Stimulated activated CD4-positive, alpha-beta T cell treated with anti-CD3 and anti-CD28 coated beads, Interleukin-15, amount 100 ng/mL, for 48 hours (primary cell): ENCODE measurements around the gene ITGAX.
A peak's percentile ranks its signal among the peaks of the same experiment; 100 is the strongest.

Experiments used
- DNase-seq, 2 donors: peaks; one replicate each; pipeline ENCODE4 v3.0.0-alpha.2; 2020; ENCODE audit warnings: low read depth in 2 of 2

Gene ITGAX

DNA sequence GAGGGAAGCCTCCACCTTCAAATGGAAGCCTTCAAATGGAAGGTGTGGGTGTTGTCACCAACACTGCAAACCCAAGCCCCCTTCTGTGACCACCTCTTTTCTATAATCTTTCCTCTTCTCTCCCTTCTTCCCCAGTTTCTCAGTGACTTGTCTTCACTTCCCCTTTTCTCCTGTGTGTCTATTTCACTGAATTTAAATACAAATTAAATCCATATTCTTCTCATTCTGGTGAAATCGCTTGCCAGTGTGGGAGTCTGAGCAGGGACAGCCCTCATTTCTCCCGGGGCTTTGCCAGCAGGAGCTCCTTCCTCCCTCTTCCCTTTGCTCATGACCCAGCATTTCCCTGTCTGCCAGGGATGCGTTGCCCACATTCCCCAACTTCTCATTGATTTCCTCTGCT, 6.4 kb upstream of the ITGAX start:
- no peak for DNase-seq

- no peak for DNase-seq
Measured at GRCh38 chr16:31350275-31351005, 4.5 kb upstream of the ITGAX start.

DNA sequence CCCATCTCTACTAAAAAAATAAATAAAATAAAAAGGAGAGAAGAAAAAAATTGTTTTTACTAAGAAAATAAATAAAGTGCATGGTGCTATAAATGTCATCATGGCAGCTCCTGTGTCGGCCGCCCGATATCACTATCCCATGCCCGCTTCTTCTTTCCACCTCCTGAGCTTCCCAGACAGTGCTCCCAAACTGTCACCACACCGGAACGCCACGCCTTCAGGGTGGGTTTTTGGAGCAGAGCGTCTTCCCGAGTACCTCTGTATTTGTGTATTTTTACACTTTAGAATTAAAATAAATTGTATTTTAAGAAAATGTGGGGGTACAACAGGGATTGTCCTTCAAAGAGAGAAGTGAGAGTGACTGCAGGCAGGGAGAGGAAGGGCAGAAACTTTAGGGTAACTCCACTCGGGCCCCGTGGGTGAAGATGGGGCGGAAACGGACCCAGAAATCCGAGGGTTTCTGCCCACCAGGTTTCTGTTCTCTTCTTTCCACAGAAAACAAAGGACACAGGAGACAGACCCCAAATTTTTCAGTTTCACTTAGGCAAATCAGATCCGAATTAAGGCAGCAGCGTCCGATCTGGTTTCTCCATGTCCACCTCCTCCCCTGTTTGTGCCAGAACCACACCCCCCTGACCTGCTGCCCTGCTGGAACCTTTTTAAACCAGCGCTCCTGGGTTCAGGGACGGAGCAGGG, 3.6 kb upstream of the ITGAX start:
- DNase-seq: no peak

GRCh38 chr16:31351942-31352325, 3.0 kb upstream of the ITGAX start:
- DNase-seq: peak; percentile 34 to 36

DNA sequence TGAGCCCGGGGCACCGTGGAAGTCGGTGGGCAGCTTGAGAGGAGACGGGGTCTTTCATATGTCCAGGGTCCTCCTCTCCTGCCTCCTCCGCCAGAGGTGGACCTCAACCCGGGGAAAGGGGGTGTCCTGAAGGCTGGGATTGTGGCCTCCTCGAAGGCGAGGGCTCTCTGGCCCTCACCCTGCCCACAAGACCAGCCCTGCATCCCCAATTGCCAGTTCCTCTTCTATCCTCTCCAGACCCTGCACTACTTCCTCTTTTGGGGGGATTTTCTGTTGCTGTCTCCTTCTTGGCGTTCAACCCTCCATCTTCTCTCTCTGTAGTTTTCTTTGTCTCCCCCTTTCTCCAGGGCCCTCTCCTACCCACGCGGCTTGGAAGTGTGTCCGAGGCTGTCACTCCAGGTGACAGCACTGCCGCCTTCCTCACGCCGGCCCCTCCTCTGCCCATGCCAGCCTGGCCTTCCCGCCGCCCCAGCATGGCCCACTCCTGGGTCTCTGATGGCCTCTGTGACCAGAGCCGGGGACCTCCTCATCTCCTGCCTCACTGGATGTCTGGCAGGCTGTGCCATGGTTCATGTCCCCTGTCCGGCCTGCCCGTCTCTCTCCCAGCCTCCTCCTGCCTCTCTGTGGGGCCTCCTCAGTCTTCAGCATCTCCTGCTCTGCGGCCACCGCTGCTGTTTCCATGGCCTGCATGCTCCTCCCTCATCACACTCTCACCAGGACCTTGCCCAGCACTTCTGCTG, 2.4 kb upstream of the ITGAX start:
- DNase-seq: no peak

DNA sequence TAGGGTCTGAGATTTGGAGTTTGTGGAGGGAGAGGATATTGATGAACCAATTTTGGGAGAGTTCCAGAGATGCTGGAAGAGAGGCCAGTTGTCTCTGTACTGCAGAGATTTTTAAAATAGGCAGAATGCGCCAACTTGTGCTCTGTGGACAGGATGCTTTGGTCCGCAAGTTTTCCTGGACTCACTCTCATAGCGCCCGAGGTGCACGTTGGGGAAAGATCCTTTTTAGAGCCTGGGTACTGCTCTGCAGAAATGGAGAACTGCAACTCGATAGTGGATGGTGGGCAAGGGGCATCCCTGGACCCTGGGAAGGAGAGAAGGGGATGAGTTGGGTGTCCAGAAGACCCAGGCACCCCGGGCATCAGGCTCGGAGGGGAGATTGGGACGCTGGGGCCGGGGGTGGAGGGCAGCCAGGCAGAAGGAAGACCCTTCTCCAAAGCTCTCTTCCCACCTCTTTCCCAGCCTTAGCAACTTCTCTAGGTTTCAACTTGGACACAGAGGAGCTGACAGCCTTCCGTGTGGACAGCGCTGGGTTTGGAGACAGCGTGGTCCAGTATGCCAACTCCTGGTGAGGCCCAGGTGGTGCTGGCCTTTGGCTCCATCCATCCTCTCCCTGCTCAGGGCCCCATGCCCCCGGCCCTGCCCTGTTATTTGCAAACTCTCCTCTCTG, 590 bp downstream of the ITGAX start:
- no peak for DNase-seq

GRCh38 chr16:31356566-31357323, 1.8 kb downstream of the ITGAX start:
- DNase-seq: no peak

- no peak for DNase-seq
Measured at GRCh38 chr16:31357324-31358109, 2.5 kb downstream of the ITGAX start.

GRCh38 chr16:31360251-31360650, 5.3 kb downstream of the ITGAX start:
- no peak for DNase-seq

DNA sequence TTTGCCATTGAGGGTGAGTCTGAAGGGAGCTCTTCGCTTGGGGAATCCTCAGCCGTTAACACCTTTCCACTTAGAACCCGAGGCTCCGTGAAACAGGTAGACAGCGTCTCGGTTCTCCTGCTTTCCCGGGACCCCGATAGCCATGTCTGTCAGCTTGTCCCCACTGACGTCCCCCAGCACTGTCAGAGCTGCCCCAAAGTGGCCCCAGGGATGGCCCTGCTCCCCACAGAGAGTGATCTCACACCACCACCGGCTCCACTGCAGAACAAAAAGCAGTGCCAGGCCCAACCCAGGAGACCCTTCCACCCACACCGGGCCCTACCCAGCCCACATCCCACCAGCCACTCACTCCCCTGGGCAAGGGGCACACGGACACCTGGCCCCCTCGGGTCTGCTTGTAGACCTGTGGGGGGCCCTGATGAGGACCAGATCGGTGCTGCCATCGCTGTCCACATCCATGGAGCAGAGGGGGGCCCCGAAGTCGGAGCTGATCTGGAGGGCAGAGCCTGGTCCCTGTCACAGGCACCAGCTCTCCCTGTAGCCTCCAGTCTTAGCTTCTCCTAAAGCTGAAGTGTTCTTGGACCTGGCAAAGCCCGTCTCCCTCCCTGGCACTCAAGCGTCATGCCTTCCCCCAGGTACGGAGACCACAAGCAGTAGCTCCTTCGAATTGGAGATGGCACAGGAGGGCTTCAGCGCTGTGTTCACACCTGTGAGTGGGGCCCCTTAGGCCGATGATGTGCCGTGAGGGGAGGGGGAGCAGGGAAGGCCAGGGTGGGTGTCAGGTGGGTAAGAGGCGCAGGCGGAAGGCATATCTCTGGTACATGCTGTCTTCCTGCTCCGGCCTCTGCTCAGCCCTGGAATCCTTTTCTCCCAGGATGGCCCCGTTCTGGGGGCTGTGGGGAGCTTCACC, 6.5 kb downstream of the ITGAX start:
- DNase-seq: no peak

DNA sequence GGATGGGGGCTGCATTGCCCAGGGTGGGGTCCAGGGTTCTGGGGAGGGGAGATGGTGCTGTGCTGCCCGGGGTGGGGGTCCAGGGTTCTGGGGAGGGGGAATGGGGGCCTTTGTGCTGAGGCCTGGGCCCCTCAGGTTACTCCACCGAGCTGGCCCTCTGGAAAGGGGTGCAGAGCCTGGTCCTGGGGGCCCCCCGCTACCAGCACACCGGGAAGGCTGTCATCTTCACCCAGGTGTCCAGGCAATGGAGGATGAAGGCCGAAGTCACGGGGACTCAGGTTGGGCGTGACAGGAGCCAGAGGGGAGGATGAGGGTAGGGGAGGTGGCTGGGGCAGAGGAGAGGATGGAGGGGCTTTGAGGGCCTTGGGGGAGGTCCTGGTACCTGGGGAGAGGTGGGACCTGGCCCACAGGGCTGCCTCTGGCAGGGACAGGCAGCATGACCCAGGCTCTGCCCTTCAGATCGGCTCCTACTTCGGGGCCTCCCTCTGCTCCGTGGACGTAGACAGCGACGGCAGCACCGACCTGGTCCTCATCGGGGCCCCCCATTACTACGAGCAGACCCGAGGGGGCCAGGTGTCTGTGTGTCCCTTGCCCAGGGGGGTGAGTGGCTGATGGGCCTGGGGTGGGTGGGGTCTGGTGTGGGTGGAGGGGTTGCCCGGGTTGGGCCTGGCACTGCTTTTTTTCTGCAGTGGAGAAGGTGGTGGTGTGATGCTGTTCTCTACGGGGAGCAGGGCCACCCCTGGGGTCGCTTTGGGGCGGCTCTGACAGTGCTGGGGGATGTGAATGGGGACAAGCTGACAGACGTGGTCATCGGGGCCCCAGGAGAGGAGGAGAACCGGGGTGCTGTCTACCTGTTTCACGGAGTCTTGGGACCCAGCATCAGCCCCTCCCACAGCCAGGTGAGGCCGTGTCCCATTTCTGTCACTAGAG, 7.8 kb downstream of the ITGAX start:
- no peak for DNase-seq

GRCh38 chr16:31363721-31364120, 8.7 kb downstream of the ITGAX start:
- no peak for DNase-seq

GRCh38 chr16:31364421-31364820, 9.4 kb downstream of the ITGAX start:
- no peak for DNase-seq

GRCh38 chr16:31365131-31365865, 10.3 kb downstream of the ITGAX start:
- no peak for DNase-seq

GRCh38 chr16:31367853-31368252, 12.9 kb downstream of the ITGAX start:
- no peak for DNase-seq

DNA sequence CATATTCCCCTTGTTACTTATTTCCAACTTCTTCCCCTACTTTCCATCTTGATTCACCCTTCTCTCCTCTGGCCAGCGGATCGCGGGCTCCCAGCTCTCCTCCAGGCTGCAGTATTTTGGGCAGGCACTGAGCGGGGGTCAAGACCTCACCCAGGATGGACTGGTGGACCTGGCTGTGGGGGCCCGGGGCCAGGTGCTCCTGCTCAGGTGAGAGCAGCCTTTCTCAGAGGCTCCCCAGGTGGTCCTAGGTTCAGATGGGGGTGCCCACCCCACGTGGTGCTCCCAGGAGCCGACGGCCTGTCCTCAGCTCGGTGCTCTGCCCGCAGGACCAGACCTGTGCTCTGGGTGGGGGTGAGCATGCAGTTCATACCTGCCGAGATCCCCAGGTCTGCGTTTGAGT, 16.0 kb downstream of the ITGAX start:
- DNase-seq: no peak

- no peak for DNase-seq
Measured at GRCh38 chr16:31371619-31372484, 16.9 kb downstream of the ITGAX start.
